ENCODE results near the gene ANKLE1.

- peak; percentile 86 to 98 (median 95) for TF ChIP-seq CTCF (IDR thresholded peaks at IDR 0.05 in 8 of 11, conservative IDR thresholded peaks at IDR 0.05 in 3 of 11)
- no peak for TF ChIP-seq POLR2A (IDR thresholded peaks at IDR 0.05)
Measured at GRCh38 chr19:17282488-17283125, 906 bp downstream of the ANKLE1 start.

Measured in spleen (tissue), 7 donors.